AG09319 (cell line): ENCODE data around the gene TFAP2E.

Experiments used
- DNase-seq: peaks from one replicate; pipeline ENCODE4 v3.0.0-alpha.2; 2010; ENCODE audit warnings: low read depth; ENCODE audit errors: extremely low read depth
- TF ChIP-seq, protein P1 (sequence below): IDR thresholded peaks from 2 replicates; pipeline ENCODE4 v1.5.1; 2011; ENCODE audit warnings: low read depth, mild to moderate bottlenecking, inconsistent platforms, low read length, moderate library complexity

TFAP2E gene

DNA sequence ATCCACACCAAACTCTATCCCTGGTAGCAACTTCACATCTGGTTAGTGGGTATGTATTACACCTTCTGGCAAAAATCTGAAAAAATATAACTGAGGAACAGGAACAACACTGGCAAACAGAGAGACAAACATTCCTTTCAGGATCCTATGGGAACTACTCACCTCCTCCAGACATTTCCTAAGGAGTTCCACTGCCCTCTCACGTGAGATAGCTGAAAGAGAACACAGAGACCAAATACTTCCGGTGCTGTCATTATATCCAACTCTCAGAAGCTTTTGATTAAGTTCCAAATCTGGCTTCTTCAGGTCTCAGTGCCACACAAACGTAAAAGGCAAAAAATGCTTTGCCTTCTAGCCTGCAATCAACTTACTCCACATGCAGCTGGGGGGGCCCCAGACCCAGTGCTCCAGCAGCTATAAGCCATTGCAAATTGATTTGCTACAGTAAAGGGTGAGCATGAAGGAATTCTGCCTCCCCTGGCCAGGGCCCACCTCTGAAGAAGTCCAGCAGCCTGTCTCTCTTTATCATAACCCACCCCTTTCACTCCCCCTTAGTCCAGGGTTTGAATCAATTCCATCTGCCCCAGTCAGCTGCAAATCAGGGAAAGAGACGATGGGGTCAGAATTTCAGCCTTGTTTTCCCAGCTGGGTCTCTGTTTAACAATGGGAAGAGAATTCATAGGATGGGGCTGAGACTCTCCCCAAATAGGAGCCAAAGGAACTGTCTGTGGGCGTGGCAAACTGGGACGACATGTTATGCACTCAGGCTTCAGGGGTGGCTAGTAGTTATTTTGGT, 32.2 kb downstream of the TFAP2E start:
- TF ChIP-seq, protein P1, sequence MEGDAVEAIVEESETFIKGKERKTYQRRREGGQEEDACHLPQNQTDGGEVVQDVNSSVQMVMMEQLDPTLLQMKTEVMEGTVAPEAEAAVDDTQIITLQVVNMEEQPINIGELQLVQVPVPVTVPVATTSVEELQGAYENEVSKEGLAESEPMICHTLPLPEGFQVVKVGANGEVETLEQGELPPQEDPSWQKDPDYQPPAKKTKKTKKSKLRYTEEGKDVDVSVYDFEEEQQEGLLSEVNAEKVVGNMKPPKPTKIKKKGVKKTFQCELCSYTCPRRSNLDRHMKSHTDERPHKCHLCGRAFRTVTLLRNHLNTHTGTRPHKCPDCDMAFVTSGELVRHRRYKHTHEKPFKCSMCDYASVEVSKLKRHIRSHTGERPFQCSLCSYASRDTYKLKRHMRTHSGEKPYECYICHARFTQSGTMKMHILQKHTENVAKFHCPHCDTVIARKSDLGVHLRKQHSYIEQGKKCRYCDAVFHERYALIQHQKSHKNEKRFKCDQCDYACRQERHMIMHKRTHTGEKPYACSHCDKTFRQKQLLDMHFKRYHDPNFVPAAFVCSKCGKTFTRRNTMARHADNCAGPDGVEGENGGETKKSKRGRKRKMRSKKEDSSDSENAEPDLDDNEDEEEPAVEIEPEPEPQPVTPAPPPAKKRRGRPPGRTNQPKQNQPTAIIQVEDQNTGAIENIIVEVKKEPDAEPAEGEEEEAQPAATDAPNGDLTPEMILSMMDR, result no peak
- no peak for DNase-seq

DNA sequence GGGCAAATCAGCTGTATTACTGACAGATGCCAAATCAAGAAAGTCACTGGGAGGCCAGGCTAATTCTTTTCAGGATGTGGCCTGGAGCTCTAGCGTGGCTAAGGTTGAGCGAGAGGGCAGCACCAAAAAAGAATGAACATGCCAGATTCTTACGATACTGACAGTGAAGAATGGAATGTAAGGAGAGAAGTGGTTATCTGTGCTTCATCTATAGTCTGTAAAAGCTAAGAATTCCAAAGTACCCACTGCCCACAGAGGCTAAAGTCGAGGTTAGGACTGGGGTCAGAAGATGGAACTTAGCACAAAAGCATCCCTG, 32.7 kb downstream of the TFAP2E start:
- TF ChIP-seq, protein P1, result no peak

DNA sequence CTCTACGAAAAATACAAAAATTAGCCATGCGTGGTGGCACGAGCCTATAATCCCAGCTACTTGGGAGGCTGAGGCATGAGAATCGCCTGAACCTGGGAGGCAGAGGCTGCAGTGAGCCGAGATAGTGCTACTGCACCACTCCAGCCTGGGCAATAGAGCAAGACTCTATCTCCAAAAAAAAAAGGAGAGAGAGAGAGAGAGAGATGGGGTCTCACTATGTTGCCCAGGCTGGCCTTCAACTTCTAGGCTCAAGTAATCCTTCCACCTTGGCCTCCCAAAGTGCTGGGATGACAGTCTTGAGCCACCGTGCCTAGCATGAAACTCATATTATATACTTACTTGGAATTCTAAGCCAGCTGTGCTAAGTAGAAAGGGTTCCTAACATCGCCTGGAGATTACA, 38.5 kb downstream of the TFAP2E start:
- DNase-seq, result no peak
- TF ChIP-seq, protein P1, result no peak

More for the DNA sequence above, 32.7 kb downstream of the TFAP2E start:
- DNase-seq, result no peak

DNA sequence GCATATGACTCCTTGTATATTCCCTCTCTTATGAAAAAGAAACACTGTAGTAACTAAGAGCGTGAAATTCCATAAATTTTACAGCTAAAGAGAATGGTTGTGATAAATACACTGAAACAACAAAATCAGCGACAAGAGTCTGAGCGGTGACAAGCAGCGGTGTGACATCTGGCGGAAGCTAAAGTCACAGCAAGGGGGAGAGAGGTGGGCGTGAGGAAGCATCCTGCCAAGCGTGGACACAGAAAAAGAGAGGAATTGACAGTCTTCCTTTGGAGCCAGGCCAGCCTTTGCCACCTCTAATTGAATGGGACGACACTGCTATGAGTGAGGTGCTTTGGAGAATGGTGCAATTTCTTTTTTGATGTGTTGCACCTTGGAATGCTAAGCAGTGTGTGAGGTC, 42.3 kb downstream of the TFAP2E start:
- TF ChIP-seq, protein P1, result no peak
- no peak for DNase-seq

DNA sequence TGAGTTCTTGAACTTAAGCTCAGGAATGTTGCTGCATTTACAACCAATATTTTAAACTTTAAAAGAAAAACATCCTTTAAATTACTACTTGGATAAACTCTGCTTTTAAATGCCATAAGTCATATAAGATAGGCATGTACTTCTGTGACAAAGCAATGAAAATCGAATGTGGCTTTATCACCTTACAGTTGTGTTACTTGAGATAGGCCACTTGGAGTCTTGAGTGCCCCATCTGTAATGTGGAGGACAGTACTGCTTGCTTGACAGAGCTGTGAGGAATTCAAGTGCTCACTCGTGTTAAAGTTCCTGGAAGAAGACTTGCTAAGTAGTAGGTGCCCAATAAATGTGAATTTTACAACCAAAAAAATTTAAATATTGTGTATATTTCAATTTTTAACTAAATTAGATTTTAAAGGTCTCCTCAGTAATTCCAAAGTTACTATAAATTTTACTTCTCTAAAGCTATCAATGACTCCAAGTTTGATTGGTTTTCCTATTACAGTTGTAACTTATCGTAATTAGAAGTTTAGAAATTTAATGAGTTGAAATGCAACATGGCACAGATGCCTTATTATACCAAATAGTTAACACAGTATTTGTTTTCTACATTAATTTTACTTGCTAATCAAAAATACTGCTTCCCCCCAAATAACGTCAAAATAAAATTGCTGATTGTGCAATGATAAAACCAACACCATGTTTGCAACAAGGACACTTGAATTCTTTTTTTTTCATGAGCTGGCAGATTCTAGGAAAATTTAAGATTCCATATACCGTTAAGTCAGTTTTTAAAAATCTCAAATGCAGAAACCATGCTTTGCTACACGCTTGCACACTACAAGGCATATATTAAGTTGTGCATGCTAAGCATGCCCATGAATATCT, 46.4 kb downstream of the TFAP2E start:
- no peak for DNase-seq
- TF ChIP-seq, protein P1, result no peak

DNA sequence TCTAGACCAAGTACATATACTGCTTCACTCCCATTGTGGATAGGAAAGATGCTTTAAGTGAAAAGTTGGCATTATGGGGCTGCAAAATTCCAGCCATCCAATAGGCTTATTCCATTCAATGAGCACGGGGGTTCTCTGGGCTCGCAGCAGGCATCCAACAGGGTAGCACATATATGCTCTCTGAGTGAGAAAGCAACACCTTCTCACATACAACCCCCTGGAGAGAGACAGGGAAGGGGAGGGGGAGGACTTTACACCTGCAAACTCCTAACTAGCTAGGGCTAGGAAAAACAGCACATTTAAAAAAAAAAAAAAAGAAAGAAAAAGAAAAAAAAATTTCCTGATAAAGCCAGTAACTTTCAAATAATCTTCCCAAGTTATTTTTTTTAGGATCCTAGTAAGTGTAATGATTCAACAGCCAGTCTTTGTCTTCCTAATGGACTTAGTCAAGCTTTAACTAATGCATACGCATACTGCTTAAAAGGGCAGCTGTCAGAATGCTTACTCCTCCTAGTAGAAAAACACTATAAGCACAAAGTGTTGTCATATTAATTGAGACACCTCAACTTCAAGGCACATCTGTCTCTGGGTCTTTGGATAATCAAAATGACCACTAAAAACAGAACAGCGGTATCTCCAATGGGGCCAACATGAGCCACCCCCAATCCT, 49.5 kb downstream of the TFAP2E start:
- TF ChIP-seq, protein P1, result no peak

More for the DNA sequence above, 49.5 kb downstream of the TFAP2E start:
- no peak for DNase-seq
